H1 (cell line): ENCODE results near the gene CLINT1. TPM values are rescaled to one million over a fixed set of nuclear protein-coding genes. Genes with fewer than 3 reads are reported as not detected.

ENCODE experiments used
- CTCF ChIA-PET: fragments of 300-600 bp; sonication (Branson Sonifier 250); formaldehyde crosslinking; loops from one replicate; lab custom pipeline; 2021; ENCODE audit not compliant: partially characterized antibody; lab: Charles Lee
- POLR2A ChIA-PET: fragments of 300-600 bp; sonication (Branson Sonifier 250); formaldehyde crosslinking; loops from one replicate; lab custom pipeline; 2021; ENCODE audit warnings: inconsistent platforms; ENCODE audit not compliant: partially characterized antibody; lab: Charles Lee
- DNase-seq, 2 experiments: peaks; one replicate each; pipeline versions ENCODE4 v3.0.0 to v3.0.0-alpha.2; 2010 to 2022; ENCODE audit warnings: low spot score in 2 of 2, low read depth in 1 of 2, mixed read lengths in 1 of 2
- FAIRE-seq: peaks from 2 replicates; lab custom pipeline; 2011; peaks lifted over from hg19 to GRCh38; lab: Jason Lieb, UNC
- H2AFZ ChIP-seq: 2 replicates; pipeline ENCODE4 v1.8.1; 2012; ENCODE audit warnings: low read length, inconsistent platforms
- H2AK5ac ChIP-seq: 2 replicates; pipeline ENCODE4 v1.6.1; 2013; ENCODE audit warnings: low read depth, low read length
- H2BK120ac ChIP-seq: replicated peaks from 2 replicates; pipeline ENCODE3; 2013; ENCODE audit warnings: low read depth, low read length, inconsistent platforms
- H2BK12ac ChIP-seq: 2 replicates; pipeline ENCODE4 v1.6.1; 2013; ENCODE audit warnings: low read depth, low read length
- H2BK15ac ChIP-seq: 2 replicates; pipeline ENCODE4 v1.6.1; 2013; ENCODE audit warnings: low read length
- H2BK20ac ChIP-seq: 2 replicates; pipeline ENCODE4 v1.6.1; 2013; ENCODE audit warnings: low read length
- H2BK5ac ChIP-seq: 2 replicates; pipeline ENCODE4 v1.6.1; 2013; ENCODE audit warnings: low read depth, low read length
- H3K14ac ChIP-seq: 2 replicates; pipeline ENCODE4 v1.6.1; 2013; ENCODE audit warnings: inconsistent platforms; ENCODE audit not compliant: insufficient read length
- H3K18ac ChIP-seq: 2 replicates; pipeline ENCODE4 v1.6.1; 2013; ENCODE audit warnings: low read length; ENCODE audit errors: extremely low read depth
- H3K23ac ChIP-seq: 2 replicates; pipeline ENCODE4 v1.6.1; 2013; ENCODE audit warnings: inconsistent platforms; ENCODE audit not compliant: insufficient read length
- H3K23me2 ChIP-seq: 2 replicates; pipeline ENCODE4 v1.6.1; 2013; ENCODE audit warnings: low read depth, low read length
- H3K27ac ChIP-seq: 2 replicates; pipeline ENCODE4 v1.6.1; 2011; ENCODE audit warnings: low read depth, low read length, inconsistent platforms
- H3K27me3 ChIP-seq, 4 experiments: replicated peaks in 1 of 4; 1 replicate in 1 of 4; 2 replicates in 3 of 4; pipeline versions ENCODE4 v1.6.1 to v1.8.1; 2011 to 2013; ENCODE audit warnings: low read length in 3 of 4, mild to moderate bottlenecking in 3 of 4, inconsistent platforms in 2 of 4, mixed read lengths in 2 of 4, moderate library complexity in 1 of 4; ENCODE audit not compliant: control insufficient read depth in 3 of 4, insufficient read depth in 3 of 4; ENCODE audit errors: extremely low read depth in 1 of 4
- H3K36me3 ChIP-seq, 4 experiments: 2 replicates each; pipeline versions ENCODE4 v1.6.1 to v1.8.1; 2011 to 2013; ENCODE audit warnings: mild to moderate bottlenecking in 4 of 4, low read length in 3 of 4, moderate library complexity in 2 of 4, control low read depth in 1 of 4, inconsistent platforms in 1 of 4; ENCODE audit not compliant: insufficient read depth in 4 of 4, control insufficient read depth in 2 of 4
- H3K4ac ChIP-seq: replicated peaks from 2 replicates; pipeline ENCODE3; 2013; ENCODE audit warnings: low read length, low read depth, mixed read lengths, inconsistent platforms; ENCODE audit not compliant: insufficient read length
- H3K4me1 ChIP-seq, 4 experiments: replicated peaks in 1 of 4; 1 replicate in 1 of 4; 2 replicates in 3 of 4; pipeline versions ENCODE4 v1.6.1 to v1.8.1; 2011 to 2013; ENCODE audit warnings: low read length in 3 of 4, inconsistent platforms in 2 of 4, mixed read lengths in 1 of 4; ENCODE audit not compliant: insufficient read depth in 4 of 4, control insufficient read depth in 3 of 4
- H3K4me2 ChIP-seq, 2 experiments: 2 replicates each; pipeline versions ENCODE4 v1.6.1 to v1.8.1; 2011 to 2013; ENCODE audit warnings: low read depth in 2 of 2, low read length in 2 of 2, control low read depth in 1 of 2, inconsistent platforms in 1 of 2, mild to moderate bottlenecking in 1 of 2; ENCODE audit not compliant: insufficient read depth in 1 of 2
- H3K4me3 ChIP-seq, 4 experiments: fragments of 200-600, 300-600 bp in 1 of 4; sonication (generic), shearing (Covaris generic), sonication (Bioruptor Twin) in 1 of 4; 2 replicates each; pipeline versions ENCODE4 v1.5.1 to v1.8.1; 2011 to 2016; ENCODE audit warnings: low read length in 4 of 4, low read depth in 3 of 4, control low read depth in 2 of 4, inconsistent platforms in 2 of 4, mild to moderate bottlenecking in 2 of 4, mixed read lengths in 1 of 4, moderate library complexity in 1 of 4; ENCODE audit not compliant: insufficient read depth in 2 of 4; ENCODE audit errors: extremely low read depth in 1 of 4
- H3K56ac ChIP-seq: replicated peaks from 2 replicates; pipeline ENCODE3; 2013; ENCODE audit warnings: low read depth, mild to moderate bottlenecking, mixed read lengths, low read length, inconsistent platforms; ENCODE audit not compliant: insufficient read length
- H3K79me1 ChIP-seq: 2 replicates; pipeline ENCODE4 v1.6.1; 2013; ENCODE audit warnings: low read depth, low read length, control low read depth
- H3K79me2 ChIP-seq, 2 experiments: 2 replicates each; pipeline versions ENCODE4 v1.6.1 to v1.8.1; 2012 to 2013; ENCODE audit warnings: low read length in 2 of 2, mild to moderate bottlenecking in 2 of 2, inconsistent platforms in 1 of 2; ENCODE audit not compliant: insufficient read depth in 2 of 2, control insufficient read depth in 1 of 2
- H3K9ac ChIP-seq, 4 experiments: replicated peaks in 1 of 4; 1 replicate in 1 of 4; 2 replicates in 3 of 4; pipeline versions ENCODE4 v1.6.1 to v1.8.1; 2011 to 2013; ENCODE audit warnings: low read depth in 3 of 4, low read length in 3 of 4, control low read depth in 2 of 4, mild to moderate bottlenecking in 2 of 4, moderate library complexity in 2 of 4, inconsistent platforms in 1 of 4; ENCODE audit errors: extremely low read depth in 1 of 4
- H3K9me3 ChIP-seq, 2 experiments: 2 replicates each; pipeline versions ENCODE4 v1.6.1 to v1.8.1; 2012 to 2013; ENCODE audit warnings: mild to moderate bottlenecking in 2 of 2, moderate library complexity in 2 of 2, control low read depth in 1 of 2, inconsistent platforms in 1 of 2, low read depth in 1 of 2, low read length in 1 of 2, mixed read lengths in 1 of 2; ENCODE audit not compliant: insufficient read depth in 2 of 2
- H4K20me1 ChIP-seq, 2 experiments: replicated peaks in 1 of 2; 2 replicates each; pipeline versions ENCODE3 to v1.8.1; 2011 to 2013; ENCODE audit warnings: inconsistent platforms in 2 of 2, low read length in 2 of 2, mild to moderate bottlenecking in 1 of 2; ENCODE audit not compliant: insufficient read depth in 2 of 2, control insufficient read depth in 1 of 2
- H4K5ac ChIP-seq: 2 replicates; pipeline ENCODE4 v1.6.1; 2013; ENCODE audit warnings: low read length, low read depth, mixed read lengths, inconsistent platforms; ENCODE audit not compliant: insufficient read length
- H4K8ac ChIP-seq: 2 replicates; pipeline ENCODE4 v1.8.0; 2013; ENCODE audit warnings: mild to moderate bottlenecking, moderate library complexity, low read length, inconsistent platforms; ENCODE audit not compliant: insufficient read depth; ENCODE audit errors: extremely low read depth
- H4K91ac ChIP-seq: replicated peaks from 2 replicates; pipeline ENCODE3; 2013; ENCODE audit warnings: low read length, mixed read lengths, inconsistent platforms; ENCODE audit not compliant: insufficient read length
- ASH2L ChIP-seq: fragments of 200-600, 300-600 bp; sonication (generic); IDR thresholded peaks from one replicate; pipeline ENCODE4 v1.7.1; 2017; ENCODE audit warnings: low read length
- ATF2 ChIP-seq: IDR thresholded peaks from 2 replicates; pipeline ENCODE4 v1.6.1; 2012; ENCODE audit warnings: low read length, inconsistent platforms
- BACH1 ChIP-seq: IDR thresholded peaks from 2 replicates; pipeline ENCODE4 v1.6.1; 2012; ENCODE audit warnings: low read length, improper control_type of control experiment
- BCL11A ChIP-seq, 2 experiments: IDR thresholded peaks; one replicate each; pipeline ENCODE4 v1.6.1; 2011; ENCODE audit warnings: low read depth in 2 of 2, low read length in 2 of 2, mild to moderate bottlenecking in 2 of 2
- BRCA1 ChIP-seq: IDR thresholded peaks from 2 replicates; pipeline ENCODE4 v1.6.1; 2012; ENCODE audit warnings: low read depth, low read length, improper control_type of control experiment
- CBX5 ChIP-seq: fragments of 300-800, 300-1000 bp; sonication (generic); IDR thresholded peaks from 2 replicates; pipeline ENCODE4 v1.7.1; 2016; ENCODE audit warnings: antibody characterized with exemption, low read length, low read depth
- CHD1 ChIP-seq: IDR thresholded peaks from 2 replicates; pipeline ENCODE4 v1.6.1; 2012; ENCODE audit warnings: low read depth, low read length, improper control_type of control experiment
- EGR1 ChIP-seq: IDR thresholded peaks from 2 replicates; pipeline ENCODE4 v1.6.1; 2011; ENCODE audit warnings: low read depth, low read length, borderline replicate concordance
- MAFK ChIP-seq: IDR thresholded peaks from 2 replicates; pipeline ENCODE4 v1.6.1; 2012; ENCODE audit warnings: low read depth, mild to moderate bottlenecking, improper control_type of control experiment, low read length
- RBBP5 ChIP-seq: IDR thresholded peaks from 2 replicates; pipeline ENCODE4 v1.7.1; 2012; ENCODE audit warnings: low read depth, mild to moderate bottlenecking, inconsistent platforms, low read length, moderate library complexity, borderline replicate concordance
- SAP30 ChIP-seq: fragments of 300-600 bp; sonication (generic); IDR thresholded peaks from 2 replicates; pipeline ENCODE4 v1.7.1; 2012; ENCODE audit warnings: low read length, moderate library complexity, mild to moderate bottlenecking, inconsistent platforms; ENCODE audit not compliant: insufficient read depth, insufficient replicate concordance
- SUZ12 ChIP-seq: fragments of 200-600 bp; sonication (generic); IDR thresholded peaks from 2 replicates; pipeline ENCODE4 v1.6.1; 2012; ENCODE audit warnings: mild to moderate bottlenecking, inconsistent platforms, low read length, moderate library complexity, mixed read lengths
- WGBS, 2 experiments: shearing (Covaris generic) in 1 of 2; methylation state at CpG; one replicate each; pipeline versions ENCODE4 v1.1.6 to v1.1.7; 2013 to 2015; ENCODE audit warnings: low lambda C conversion rate in 2 of 2, mixed read lengths in 2 of 2, inconsistent platforms in 1 of 2, low coverage in 1 of 2, missing lambda C conversion rate in 1 of 2; ENCODE audit not compliant: insufficient replicate concordance in 2 of 2, insufficient coverage in 1 of 2, insufficient read length in 1 of 2; ENCODE audit errors: extremely low coverage in 1 of 2, missing lambda C conversion rate in 1 of 2; 5-methylcytosine and 5-hydroxymethylcytosine counted together
- polyA plus RNA-seq, 7 experiments: library from polyadenylated mRNA; depleted of rRNA in 3 of 7; stranded (reverse) in 5 of 7; unstranded in 2 of 7; fragments of >200 nt in 5 of 7; fragments of 200-250 nt in 2 of 7; gene quantifications; 1 replicate in 5 of 7; 2 replicates in 1 of 7; 4 replicates in 1 of 7; pipeline versions ENCODE4 v1.2.1 to v1.2.3, GENCODE V29; 2011 to 2013; ENCODE audit warnings: missing spikeins in 2 of 7, mixed read lengths in 2 of 7
- total RNA-seq: library from RNA; stranded (reverse); fragmentation: NEBNext Ultra II Directional; extraction: Animal tissue kit (Norgen Biotek cat#: 25700); gene quantifications from 2 replicates; pipeline ENCODE4 v1.2.1, GENCODE V29; 2021

The CLINT1 gene
- total and polyA plus RNA-seq, 2 of the 8 experiments (the other 6 are each of a cell fraction or from before 2014, with no cell fraction given): 85.9 to 140 TPM

DNA sequence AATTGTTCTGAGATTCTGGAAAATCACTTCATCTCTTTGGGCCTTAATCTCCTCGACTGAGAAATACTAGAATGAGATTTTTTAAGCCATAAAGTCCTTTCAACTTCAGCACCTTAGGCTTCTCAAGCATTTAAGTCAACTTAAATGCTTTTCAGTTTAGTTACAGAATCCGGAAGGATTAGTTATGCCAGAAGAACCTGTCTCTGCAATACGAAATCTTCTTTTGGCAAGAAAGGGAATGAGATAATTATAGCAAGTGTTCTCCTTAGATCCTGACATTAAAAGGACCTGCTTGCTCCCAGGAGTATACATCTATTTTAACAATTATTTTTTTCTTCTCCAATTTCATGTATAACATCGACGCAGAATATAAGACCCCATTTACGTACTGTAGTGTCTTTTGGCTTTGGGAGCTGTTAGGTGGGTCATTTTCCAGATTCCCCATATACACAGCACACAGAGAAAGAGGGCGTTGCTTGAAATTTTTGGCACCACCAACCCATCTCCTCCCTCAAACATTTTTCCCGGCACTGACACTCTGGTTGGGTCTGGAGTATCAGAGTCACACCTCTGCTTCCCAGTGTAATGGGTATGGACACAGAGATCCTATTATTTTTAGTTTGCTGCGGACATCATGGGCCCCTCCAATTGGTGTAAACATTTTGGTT lies 43.6 kb upstream of the CLINT1 start:
- H2BK120ac ChIP-seq: no peak overlapping the region
- no peak overlapping the region for H2BK5ac ChIP-seq
- no peak overlapping the region for H2BK15ac ChIP-seq
- no peak overlapping the region for H3K14ac ChIP-seq
- no peak overlapping the region for H3K23ac ChIP-seq
- no peaks in the 10 kb centered on the region for H3K27me3 ChIP-seq
- H3K79me2 ChIP-seq: no peaks in the 10 kb centered on the region
- H4K8ac ChIP-seq: no peak overlapping the region
- no peaks in the 10 kb centered on the region for H3K36me3 ChIP-seq
- H4K91ac ChIP-seq: no peak overlapping the region
- H3K79me1 ChIP-seq: no peaks in the 10 kb centered on the region
- H2AFZ ChIP-seq: no peak overlapping the region
- H3K4me2 ChIP-seq: no peak overlapping the region
- 84% methylated on average over 9 of the region's 9 CpGs; no CpG with 5 or more reads in 1 of the 2 experiments for WGBS, 2 experiments
- H2BK20ac ChIP-seq: no peak overlapping the region
- ChIA-PET CTCF (interaction anchor here (1.1 to 6.3 kb wide), 4 partner anchors 9 to 47 kb away, joined by 3 to 27 read pairs (median 6); no protein-coding TSS in a partner anchor), POLR2A (no interaction called here)
- no peaks in the 10 kb centered on the region for H3K9me3 ChIP-seq
- H3K18ac ChIP-seq: no peak overlapping the region
- FAIRE-seq: no peak
- H2AK5ac ChIP-seq: no peak overlapping the region
- H2BK12ac ChIP-seq: no peak overlapping the region
- no peaks in the 10 kb centered on the region for H4K20me1 ChIP-seq
- DNase-seq: no peak
- H3K4me1 ChIP-seq: peaks cover 0 to 3% (median 2%) of the 10 kb centered on the region in 4 experiments; a peak in 3 of 7 replicates
- H3K9ac ChIP-seq: no peak overlapping the region
- H3K4ac ChIP-seq: no peak overlapping the region
- H3K4me3 ChIP-seq: no peak overlapping the region
- no peaks in the 10 kb centered on the region for H3K23me2 ChIP-seq
- H3K56ac ChIP-seq: no peak overlapping the region
- H3K27ac ChIP-seq: no peak overlapping the region
- H4K5ac ChIP-seq: no peak overlapping the region
- TF ChIP-seq BRCA1 (no peak), BCL11A (IDR thresholded peaks at IDR 0.05; ENCODE audit: low read depth in 2 of 2, low read length in 2 of 2) (no peak), ATF2 (no peak), CHD1 (no peak), ASH2L (no peak), SAP30 (no peak), RBBP5 (no peak), EGR1 (no peak), MAFK (no peak), CBX5 (no peak), BACH1 (no peak), SUZ12 (no peak)
